Mucosa of descending colon (tissue), 3 donors: ENCODE results near the gene NT5DC1. TPM values are rescaled to one million over a fixed set of nuclear protein-coding genes. Genes with fewer than 3 reads are reported as not detected.

Source experiments
- ATAC-seq: fragments of 200-7000 bp; cut with Tn5 transposase; one replicate; pipeline ENCODE4 v1.9.1; 2020; ENCODE audit warnings: mild to moderate bottlenecking, moderate library complexity
- DNase-seq, 3 donors: peaks; one replicate each; pipeline ENCODE4 v3.0.0-alpha.2; 2020
- H3K36me3 ChIP-seq: fragments of 200-600 bp; one replicate; pipeline ENCODE4 v1.8.0; 2021; ENCODE audit warnings: low read depth, mild to moderate bottlenecking
- H3K4me1 ChIP-seq: fragments of 200-600 bp; one replicate; pipeline ENCODE4 v1.8.0; 2021; ENCODE audit warnings: low read depth, mild to moderate bottlenecking
- H3K4me3 ChIP-seq: fragments of 200-600 bp; one replicate; pipeline ENCODE4 v1.8.0; 2021; ENCODE audit warnings: mild to moderate bottlenecking
- H3K9me3 ChIP-seq: fragments of 200-600 bp; one replicate; pipeline ENCODE4 v1.8.0; 2021; ENCODE audit warnings: mild to moderate bottlenecking
- CTCF ChIP-seq: fragments of 200-600 bp; IDR thresholded peaks from one replicate; pipeline ENCODE4 v1.8.0; 2022; ENCODE audit warnings: antibody characterized with exemption, mild to moderate bottlenecking
- intact Hi-C, 2 donors: fragments of 100-400 bp; cut with DNase I in 1 of 2; cut with micrococcal nuclease in 1 of 2; formaldehyde crosslinking; loops; one replicate each; pipeline versions ENCODE4 v1.11.0 to v1.11.1; 2022; cut with DNase I, micrococcal nuclease
- total RNA-seq, 3 donors: library from RNA; stranded (reverse); fragmentation: NEBNext Ultra II Directional in 2 of 3; extraction: Animal tissue kit (Norgen Biotek cat#: 25700) in 2 of 3; gene quantifications; one replicate each; pipeline versions ENCODE4 v1.2.1 to v1.2.4, GENCODE V29; 2021 to 2023
- donor health status: DM: no; HTN: no; CAD: no; lungs with moderate emphysema.
- donor health status: DM: no; HTN: no; CAD: no.
- donor health status: DM: no; HTN: yes; CAD: no.

The NT5DC1 gene
- total RNA-seq, 3 donors from 2014 or later: 32.6 to 49.6 (median 43.2) TPM

- intact Hi-C loops: no loop called here
- Histone ChIP-seq H3K9me3 (no peaks in the 10 kb centered on the region), H3K36me3 (no peaks in the 10 kb centered on the region), H3K4me1 (no peaks in the 10 kb centered on the region), H3K4me3 (no peak overlapping the region)
- no peak for TF ChIP-seq CTCF
- DNase-seq (no peak), ATAC-seq (peak; percentile 27)
Observed at GRCh38 chr6:116070616-116071389, 29.9 kb upstream of the NT5DC1 start.

GRCh38 chr6:116072368-116072767 lies 28.3 kb upstream of the NT5DC1 start:
- ATAC-seq (no peak), DNase-seq (no peak)
- H3K4me3 ChIP-seq: no peak overlapping the region
- no peaks in the 10 kb centered on the region for H3K9me3 ChIP-seq
- H3K4me1 ChIP-seq: no peaks in the 10 kb centered on the region
- no peaks in the 10 kb centered on the region for H3K36me3 ChIP-seq
- TF ChIP-seq CTCF: no peak
- intact Hi-C loops: no loop called here

DNA sequence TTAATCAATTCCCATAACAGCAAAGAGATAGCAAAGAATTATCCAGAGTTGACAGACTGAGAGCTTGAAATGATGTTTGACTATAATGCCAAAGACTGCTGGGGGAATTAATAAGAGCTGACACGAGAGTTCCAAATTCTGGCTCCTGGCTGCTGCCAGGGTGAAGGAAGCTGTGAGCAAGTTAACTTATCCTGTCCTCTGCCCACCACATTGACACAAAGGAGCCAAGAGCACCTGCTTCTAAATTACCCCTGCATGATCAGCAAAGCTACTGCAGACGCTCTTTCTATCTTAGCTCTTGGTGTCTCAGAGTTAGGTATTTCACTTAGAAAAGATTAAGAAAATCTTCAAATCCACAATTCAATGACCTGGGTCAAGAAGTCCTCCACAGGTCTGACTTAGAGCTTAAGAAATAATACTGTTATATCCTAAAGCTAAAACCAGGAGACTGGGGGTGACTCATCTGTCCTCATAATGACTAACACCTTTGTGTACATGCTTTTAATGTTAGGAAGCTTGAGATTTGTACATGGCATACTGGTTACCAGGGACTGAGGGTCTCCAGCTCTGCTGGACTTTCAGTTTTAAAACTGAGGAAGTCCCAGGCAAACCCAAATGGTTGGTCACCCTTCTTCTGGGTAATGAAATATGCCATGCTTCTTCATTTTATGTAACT lies 26.8 kb upstream of the NT5DC1 start:
- TF ChIP-seq CTCF: no peak
- DNase-seq (no peak), ATAC-seq (no peak)
- H3K4me1 ChIP-seq: no peaks in the 10 kb centered on the region
- intact Hi-C loops: no loop called here
- no peak overlapping the region for H3K4me3 ChIP-seq
- no peaks in the 10 kb centered on the region for H3K36me3 ChIP-seq
- H3K9me3 ChIP-seq: no peaks in the 10 kb centered on the region

- DNase-seq (no peak), ATAC-seq (no peak)
- Histone ChIP-seq H3K4me3 (no peak overlapping the region), H3K36me3 (no peaks in the 10 kb centered on the region), H3K4me1 (no peaks in the 10 kb centered on the region), H3K9me3 (no peaks in the 10 kb centered on the region)
- intact Hi-C loops: no loop called here
- TF ChIP-seq CTCF: no peak
Observed at GRCh38 chr6:116074732-116075390, 25.8 kb upstream of the NT5DC1 start.

DNA sequence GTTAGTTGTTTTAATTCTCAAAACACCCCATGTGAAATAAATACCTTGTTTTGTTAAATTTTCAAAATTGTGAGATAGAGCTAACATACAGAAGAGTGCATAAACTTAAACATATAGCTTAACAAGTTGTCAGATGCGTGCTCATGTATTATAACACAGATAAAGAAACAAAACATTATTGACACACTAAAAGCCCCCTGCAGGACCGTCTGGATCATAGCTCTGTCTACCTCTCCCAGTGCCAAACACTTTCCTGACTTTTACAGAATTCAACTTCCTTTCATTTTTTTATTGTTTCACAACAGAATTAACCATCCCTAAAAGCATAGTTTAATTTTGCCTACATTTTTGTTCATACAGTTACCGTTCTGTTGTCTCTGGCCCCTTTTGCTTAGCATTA lies 22.1 kb upstream of the NT5DC1 start:
- no peaks in the 10 kb centered on the region for H3K4me1 ChIP-seq
- TF ChIP-seq CTCF: no peak
- no peak for DNase-seq
- H3K36me3 ChIP-seq: no peaks in the 10 kb centered on the region
- intact Hi-C loops: no loop called here
- H3K9me3 ChIP-seq: no peaks in the 10 kb centered on the region
- no peak overlapping the region for H3K4me3 ChIP-seq
- ATAC-seq: no peak
